Endodermal cell (in vitro differentiated cells): ENCODE data around the gene RUNX2. TPM values are rescaled to one million over a fixed set of nuclear protein-coding genes. Genes with fewer than 3 reads are reported as not detected.

ENCODE experiments used
- DNase-seq: peaks from one replicate; pipeline ENCODE4 v3.0.0-alpha.2; 2017
- H3K27ac ChIP-seq: 2 replicates; pipeline ENCODE4 v1.5.1; 2013; ENCODE audit warnings: mild to moderate bottlenecking, low read depth, low read length, moderate library complexity
- H3K27me3 ChIP-seq: 2 replicates; pipeline ENCODE4 v1.6.1; 2013; ENCODE audit warnings: mild to moderate bottlenecking, low read length, moderate library complexity; ENCODE audit not compliant: insufficient read depth, control insufficient read depth, poor library complexity, severe bottlenecking
- H3K36me3 ChIP-seq: 2 replicates; pipeline ENCODE4 v1.7.0; 2013; ENCODE audit warnings: mild to moderate bottlenecking, low read length, moderate library complexity; ENCODE audit not compliant: control insufficient read depth, insufficient read depth
- H3K4me1 ChIP-seq: one replicate; pipeline ENCODE4 v1.7.0; 2013; ENCODE audit warnings: low read length; ENCODE audit not compliant: control insufficient read depth, insufficient read depth
- H3K4me3 ChIP-seq: 2 replicates; pipeline ENCODE4 v1.5.1; 2013; ENCODE audit warnings: mild to moderate bottlenecking, low read length, moderate library complexity
- H3K9ac ChIP-seq: 2 replicates; pipeline ENCODE4 v1.6.1; 2013; ENCODE audit warnings: mild to moderate bottlenecking, low read length, moderate library complexity; ENCODE audit not compliant: poor library complexity, severe bottlenecking; ENCODE audit errors: extremely low read depth
- H3K9me3 ChIP-seq: 2 replicates; pipeline ENCODE4 v1.6.1; 2013; ENCODE audit warnings: mild to moderate bottlenecking, low read length, moderate library complexity; ENCODE audit not compliant: control insufficient read depth
- H3K27ac Mint-ChIP-seq: 2 replicates; pipeline ENCODE4 v1.8.0; 2020; ENCODE audit warnings: mixed read lengths
- H3K27me3 Mint-ChIP-seq: 2 replicates; pipeline ENCODE4 v1.8.0; 2021; ENCODE audit warnings: mild to moderate bottlenecking, mixed read lengths; ENCODE audit not compliant: insufficient read depth
- H3K36me3 Mint-ChIP-seq: 2 replicates; pipeline ENCODE4 v1.8.0; 2020; ENCODE audit warnings: low read depth, mixed read lengths
- H3K4me1 Mint-ChIP-seq: 2 replicates; pipeline ENCODE4 v1.8.0; 2020; ENCODE audit warnings: mixed read lengths
- H3K4me3 Mint-ChIP-seq: 2 replicates; pipeline ENCODE4 v1.8.0; 2020; ENCODE audit warnings: mild to moderate bottlenecking, moderate library complexity, mixed read lengths
- H3K9me3 Mint-ChIP-seq: 2 replicates; pipeline ENCODE4 v1.8.0; 2020; ENCODE audit warnings: mild to moderate bottlenecking, mixed read lengths
- CTCF ChIP-seq: fragments of 200-600 bp; sonication (generic); conservative IDR thresholded peaks from 2 replicates; pipeline ENCODE4 v1.5.0; 2021; ENCODE audit warnings: antibody characterized with exemption, mild to moderate bottlenecking
- WGBS, 2 experiments: methylation state at CpG; one replicate each; pipeline versions ENCODE4 v1.1.5 to v1.1.7; 2013; ENCODE audit warnings: missing lambda C conversion rate in 2 of 2, mixed read lengths in 1 of 2; ENCODE audit not compliant: insufficient coverage in 1 of 2, insufficient read length in 1 of 2; 5-methylcytosine and 5-hydroxymethylcytosine counted together
- total RNA-seq, 2 donors: library from RNA; stranded (reverse); fragmentation: NEBNext Ultra II Directional in 1 of 2; extraction: Animal tissue kit (Norgen Biotek cat#: 25700) in 1 of 2; gene quantifications; 2 replicates in 1 of 2; 3 replicates in 1 of 2; pipeline ENCODE4 v1.2.1, GENCODE V29; 2021

Gene RUNX2
- total RNA-seq, 2 donors from 2014 or later: 0.18 to 0.26 TPM

GRCh38 chr6:45415315-45415714 lies 87.2 kb downstream of the RUNX2 start:
- Histone ChIP-seq H3K36me3 (no peaks in the 10 kb centered on the region), H3K9me3 (no peaks in the 10 kb centered on the region), H3K9ac (no peak overlapping the region), H3K4me1 (no peaks in the 10 kb centered on the region), H3K4me3 (no peak overlapping the region), H3K27me3 (peaks cover 54% of the 10 kb centered on the region), H3K27ac (no peak overlapping the region)
- DNase-seq: no peak
- no peak for TF ChIP-seq CTCF
- 51% methylated on average over 2 of the region's 2 CpGs; no CpG with 5 or more reads in 1 of the 2 experiments for WGBS, 2 experiments
- Mint-ChIP-seq H3K36me3 (no peaks in the 10 kb centered on the region), H3K4me1 (peaks cover 12% of the 10 kb centered on the region), H3K9me3 (no peaks in the 10 kb centered on the region), H3K27ac (no peak overlapping the region), H3K4me3 (no peak overlapping the region), H3K27me3 (peaks cover 64% of the 10 kb centered on the region)

GRCh38 chr6:45415788-45416518 lies 87.8 kb downstream of the RUNX2 start:
- H3K9ac ChIP-seq: no peak overlapping the region
- H3K27me3 Mint-ChIP-seq: peaks cover 65% of the 10 kb centered on the region
- DNase-seq: no peak
- H3K4me1 Mint-ChIP-seq: peaks cover 18% of the 10 kb centered on the region
- no peak for TF ChIP-seq CTCF
- no peaks in the 10 kb centered on the region for H3K36me3 ChIP-seq
- H3K4me3 Mint-ChIP-seq: no peak overlapping the region
- H3K27ac Mint-ChIP-seq: no peak overlapping the region
- H3K27me3 ChIP-seq: peaks cover 61% of the 10 kb centered on the region
- no peaks in the 10 kb centered on the region for H3K36me3 Mint-ChIP-seq
- H3K9me3 ChIP-seq: no peaks in the 10 kb centered on the region
- 92 to 94% methylated on average over 3 of the region's 3 CpGs for WGBS, 2 experiments
- H3K27ac ChIP-seq: no peak overlapping the region
- H3K4me3 ChIP-seq: no peak overlapping the region
- no peaks in the 10 kb centered on the region for H3K4me1 ChIP-seq
- no peaks in the 10 kb centered on the region for H3K9me3 Mint-ChIP-seq

DNA sequence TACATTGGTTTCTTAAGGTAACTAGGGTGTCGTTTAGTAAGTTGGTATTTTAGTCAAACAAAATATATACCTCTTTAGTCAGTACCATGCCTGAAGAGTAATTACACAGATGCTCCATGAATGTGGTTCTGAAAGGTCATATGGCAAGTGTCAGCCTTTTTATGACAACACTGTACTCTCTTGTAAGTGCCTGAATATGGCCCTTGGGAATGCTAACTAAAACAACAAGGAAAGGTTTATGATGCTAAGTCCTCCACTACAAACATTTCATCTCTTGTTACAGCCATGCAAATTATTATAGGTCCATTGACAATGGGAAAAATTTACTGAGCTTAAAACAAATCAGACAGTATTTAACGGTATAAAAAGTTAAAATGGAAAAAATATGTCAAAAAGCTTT lies 88.6 kb downstream of the RUNX2 start:
- 96 to 100% methylated on average over 1 to 2 of the region's 2 CpGs for WGBS, 2 experiments
- Mint-ChIP-seq H3K27me3 (peaks cover 72% of the 10 kb centered on the region), H3K36me3 (no peaks in the 10 kb centered on the region), H3K4me3 (no peak overlapping the region), H3K27ac (no peak overlapping the region), H3K4me1 (peaks cover 23% of the 10 kb centered on the region), H3K9me3 (no peaks in the 10 kb centered on the region)
- Histone ChIP-seq H3K9ac (no peak overlapping the region), H3K27me3 (peaks cover 68% of the 10 kb centered on the region), H3K4me1 (no peaks in the 10 kb centered on the region), H3K27ac (no peak overlapping the region), H3K9me3 (no peaks in the 10 kb centered on the region), H3K4me3 (no peak overlapping the region), H3K36me3 (no peaks in the 10 kb centered on the region)
- no peak for DNase-seq
- TF ChIP-seq CTCF: no peak
